H9 (cell line): ENCODE data around the gene PCNX4. TPM values are rescaled to one million over a fixed set of nuclear protein-coding genes. Genes with fewer than 3 reads are reported as not detected.

Source experiments
- DNase-seq: peaks from one replicate; pipeline ENCODE4 v3.0.0-alpha.2; 2017
- H2AFZ ChIP-seq: one replicate; pipeline ENCODE4 v1.6.1; 2013; ENCODE audit warnings: mild to moderate bottlenecking, low read length, control low read depth, moderate library complexity
- H2AK5ac ChIP-seq: 2 replicates; pipeline ENCODE4 v1.6.1; 2013; ENCODE audit warnings: low read length, control low read depth, mixed read lengths; ENCODE audit not compliant: insufficient read length
- H2BK120ac ChIP-seq: one replicate; pipeline ENCODE4 v1.6.1; 2013; ENCODE audit warnings: low read depth, mild to moderate bottlenecking, low read length, control low read depth, inconsistent platforms; ENCODE audit not compliant: poor library complexity, severe bottlenecking
- H2BK12ac ChIP-seq: 2 replicates; pipeline ENCODE4 v1.6.1; 2013; ENCODE audit warnings: low read length, control low read depth, mixed read lengths, low read depth; ENCODE audit not compliant: insufficient read length
- H2BK15ac ChIP-seq: 2 replicates; pipeline ENCODE4 v1.6.1; 2013; ENCODE audit warnings: low read depth, low read length, control low read depth
- H2BK20ac ChIP-seq: one replicate; pipeline ENCODE4 v1.6.1; 2013; ENCODE audit warnings: low read depth, mild to moderate bottlenecking, low read length, control low read depth, inconsistent platforms; ENCODE audit not compliant: poor library complexity, severe bottlenecking
- H2BK5ac ChIP-seq: 2 replicates; pipeline ENCODE4 v1.6.1; 2013; ENCODE audit warnings: low read length, control low read depth, mixed read lengths; ENCODE audit not compliant: insufficient read length
- H3K14ac ChIP-seq: 2 replicates; pipeline ENCODE4 v1.6.1; 2013; ENCODE audit warnings: low read length, control low read depth; ENCODE audit not compliant: insufficient read depth
- H3K18ac ChIP-seq: 2 replicates; pipeline ENCODE4 v1.6.1; 2013; ENCODE audit warnings: low read depth, mild to moderate bottlenecking, mixed read lengths, low read length, control low read depth; ENCODE audit not compliant: insufficient read length
- H3K23ac ChIP-seq: 2 replicates; pipeline ENCODE4 v1.6.1; 2013; ENCODE audit warnings: low read length, control low read depth, mixed read lengths, low read depth; ENCODE audit not compliant: insufficient read length
- H3K23me2 ChIP-seq: 2 replicates; pipeline ENCODE4 v1.6.1; 2013; ENCODE audit warnings: low read depth, mild to moderate bottlenecking, mixed read lengths, low read length, control low read depth; ENCODE audit not compliant: insufficient read length, poor library complexity, severe bottlenecking
- H3K27ac ChIP-seq: 2 replicates; pipeline ENCODE4 v1.5.1; 2013; ENCODE audit warnings: low read length, control low read depth, mixed read lengths, low read depth; ENCODE audit not compliant: insufficient read length
- H3K27me3 ChIP-seq: 2 replicates; pipeline ENCODE4 v1.6.1; 2013; ENCODE audit warnings: low read length, control low read depth, inconsistent platforms; ENCODE audit not compliant: insufficient read depth
- H3K4ac ChIP-seq: 2 replicates; pipeline ENCODE4 v1.6.1; 2013; ENCODE audit warnings: low read depth, mild to moderate bottlenecking, control low read depth, inconsistent platforms, low read length, moderate library complexity
- H3K4me1 ChIP-seq: 2 replicates; pipeline ENCODE4 v1.6.1; 2013; ENCODE audit warnings: low read length, control low read depth, inconsistent platforms; ENCODE audit not compliant: insufficient read depth
- H3K4me2 ChIP-seq: 2 replicates; pipeline ENCODE4 v1.6.1; 2013; ENCODE audit warnings: low read length, control low read depth, mixed read lengths; ENCODE audit not compliant: insufficient read length, insufficient read depth
- H3K56ac ChIP-seq: 2 replicates; pipeline ENCODE4 v1.6.1; 2013; ENCODE audit warnings: low read depth, mild to moderate bottlenecking, mixed read lengths, low read length, control low read depth; ENCODE audit not compliant: insufficient read length
- H3K79me1 ChIP-seq: 2 replicates; pipeline ENCODE4 v1.6.1; 2013; ENCODE audit warnings: low read depth, mild to moderate bottlenecking, moderate library complexity, low read length, control low read depth, inconsistent platforms; ENCODE audit not compliant: insufficient read depth, poor library complexity, severe bottlenecking
- H3K79me2 ChIP-seq: 2 replicates; pipeline ENCODE4 v1.6.1; 2013; ENCODE audit warnings: low read length, control low read depth, inconsistent platforms; ENCODE audit not compliant: insufficient read depth
- H3K9ac ChIP-seq: 2 replicates; pipeline ENCODE4 v1.6.1; 2013; ENCODE audit warnings: low read length, control low read depth, mixed read lengths; ENCODE audit not compliant: insufficient read length; ENCODE audit errors: extremely low read depth
- H3K9me3 ChIP-seq: one replicate; pipeline ENCODE4 v1.6.1; 2013; ENCODE audit warnings: low read depth, low read length, inconsistent platforms; ENCODE audit not compliant: control insufficient read depth
- H3T11ph ChIP-seq: one replicate; pipeline ENCODE4 v1.6.1; 2013; ENCODE audit warnings: mild to moderate bottlenecking, low read length, control low read depth, inconsistent platforms
- H4K20me1 ChIP-seq: one replicate; pipeline ENCODE4 v1.6.1; 2013; ENCODE audit not compliant: control insufficient read depth, insufficient read length, insufficient read depth
- H4K5ac ChIP-seq: 2 replicates; pipeline ENCODE4 v1.6.1; 2013; ENCODE audit warnings: low read depth, mild to moderate bottlenecking, mixed read lengths, low read length, control low read depth; ENCODE audit not compliant: insufficient read length
- H4K8ac ChIP-seq: replicated peaks from 2 replicates; pipeline ENCODE4 v1.6.1; 2013; ENCODE audit warnings: low read length, control low read depth, mixed read lengths, low read depth; ENCODE audit not compliant: insufficient read length
- H4K91ac ChIP-seq: 2 replicates; pipeline ENCODE4 v1.6.1; 2013; ENCODE audit warnings: low read depth, mild to moderate bottlenecking, moderate library complexity, mixed read lengths, low read length, control low read depth; ENCODE audit not compliant: insufficient read length
- H3K27ac Mint-ChIP-seq, 3 experiments: 2 replicates in 2 of 3; 3 replicates in 1 of 3; pipeline ENCODE4 v1.8.0; 2020 to 2021; ENCODE audit warnings: mixed read lengths in 3 of 3, mild to moderate bottlenecking in 1 of 3, moderate library complexity in 1 of 3
- H3K27me3 Mint-ChIP-seq: 2 replicates; pipeline ENCODE4 v1.8.0; 2021; ENCODE audit warnings: low read depth, mild to moderate bottlenecking, moderate library complexity, mixed read lengths
- H3K36me3 Mint-ChIP-seq, 3 experiments: 2 replicates in 2 of 3; 3 replicates in 1 of 3; pipeline ENCODE4 v1.8.0; 2020 to 2021; ENCODE audit warnings: low read depth in 3 of 3, mixed read lengths in 3 of 3; ENCODE audit not compliant: insufficient read depth in 1 of 3
- H3K4me1 Mint-ChIP-seq, 2 experiments: 2 replicates each; pipeline ENCODE4 v1.8.0; 2020; ENCODE audit warnings: mixed read lengths in 2 of 2
- H3K4me3 Mint-ChIP-seq, 2 experiments: 2 replicates in 1 of 2; 3 replicates in 1 of 2; pipeline ENCODE4 v1.8.0; 2020 to 2021; ENCODE audit warnings: mild to moderate bottlenecking in 2 of 2, mixed read lengths in 2 of 2, moderate library complexity in 1 of 2
- H3K9me3 Mint-ChIP-seq, 2 experiments: 2 replicates in 1 of 2; 3 replicates in 1 of 2; pipeline ENCODE4 v1.8.0; 2020; ENCODE audit warnings: mild to moderate bottlenecking in 2 of 2, mixed read lengths in 2 of 2, moderate library complexity in 1 of 2
- CTCF ChIP-seq: fragments of 200-600 bp; sonication (generic); conservative IDR thresholded peaks from 3 replicates; pipeline ENCODE4 v1.8.0; 2021; ENCODE audit warnings: antibody characterized with exemption, mild to moderate bottlenecking
- WGBS: extraction: QIAGEN DNeasy Blood & Tissue Kit; methylation state at CpG from one replicate; pipeline ENCODE4 v1.1.7; 2013; ENCODE audit warnings: missing lambda C conversion rate, low lambda C conversion rate, mixed read lengths; ENCODE audit not compliant: insufficient read length; ENCODE audit errors: extremely low coverage; 5-methylcytosine and 5-hydroxymethylcytosine counted together
- total RNA-seq: library from RNA; stranded (reverse); gene quantifications from 2 replicates; pipeline ENCODE4 v1.2.1, GENCODE V29; 2021

PCNX4 gene
- total RNA-seq, 1 experiment from 2014 or later: 40.0 TPM

- Mint-ChIP-seq H3K9me3 (no peaks in the 10 kb centered on the region), H3K4me1 (no peaks in the 10 kb centered on the region), H3K36me3 (peaks cover 0 to 9% (median 5%) of the 10 kb centered on the region in 3 experiments; a peak in 4 of 7 replicates), H3K27me3 (no peaks in the 10 kb centered on the region), H3K4me3 (no peak overlapping the region), H3K27ac (no peak overlapping the region)
- Histone ChIP-seq H4K5ac (no peak overlapping the region), H3K79me1 (no peaks in the 10 kb centered on the region), H2AK5ac (no peak overlapping the region), H3K56ac (no peak overlapping the region), H3K9ac (no peak overlapping the region), H2BK20ac (no peak overlapping the region), H3T11ph (no peak overlapping the region), H3K23ac (no peak overlapping the region), H3K4ac (no peak overlapping the region), H2BK15ac (no peak overlapping the region), H4K20me1 (no peaks in the 10 kb centered on the region), H3K4me1 (no peaks in the 10 kb centered on the region), H3K23me2 (no peaks in the 10 kb centered on the region), H2BK12ac (no peak overlapping the region), H3K27me3 (no peaks in the 10 kb centered on the region), H4K91ac (no peak overlapping the region), H3K18ac (no peak overlapping the region), H3K79me2 (no peaks in the 10 kb centered on the region), H2AFZ (no peak overlapping the region), H2BK120ac (no peak overlapping the region), H2BK5ac (no peak overlapping the region), H4K8ac (no peak overlapping the region), H3K4me2 (no peak overlapping the region), H3K27ac (no peak overlapping the region), H3K9me3 (no peaks in the 10 kb centered on the region), H3K14ac (no peak overlapping the region)
- no CpG with 5 or more reads among the region's 3 CpGs for WGBS
- no peak for DNase-seq
- TF ChIP-seq CTCF: no peak
These were observed 43.0 kb downstream of the PCNX4 start for GRCh38 chr14:60134702-60135101.
